HEK293 (cell line): ENCODE data around the gene MTMR3.

Experiments
- CTCF ChIA-PET: fragments of 350-600 bp; formaldehyde crosslinking; extraction: SDS; loops from one replicate; lab custom pipeline; 2021; ENCODE audit warnings: antibody characterized with exemption; lab: Yijun Ruan, JAX
- POLR2A ChIA-PET: fragments of 300-600 bp; formaldehyde crosslinking; extraction: SDS; loops from one replicate; lab custom pipeline; 2020; ENCODE audit warnings: antibody characterized with exemption, inconsistent platforms; lab: Yijun Ruan, JAX
- H3K27ac ChIP-seq: fragments of 200-500 bp; sonication (Bioruptor generic); 2 replicates; pipeline ENCODE4 v1.5.1; 2014; ENCODE audit warnings: low read depth, low read length, control low read depth, inconsistent platforms; ENCODE audit errors: extremely low read depth
- H3K36me3 ChIP-seq, 2 experiments: fragments of 200-500 bp in 1 of 2; sonication (Bioruptor generic) in 1 of 2; 1 replicate in 1 of 2; 2 replicates in 1 of 2; pipeline ENCODE4 v1.5.1; 2014 to 2017; ENCODE audit warnings: inconsistent platforms in 2 of 2, low read length in 2 of 2; ENCODE audit not compliant: control insufficient read depth in 2 of 2, insufficient read depth in 1 of 2
- H3K4me1 ChIP-seq: fragments of 200-500 bp; sonication (Bioruptor generic); 2 replicates; pipeline ENCODE4 v1.5.1; 2014; ENCODE audit warnings: mild to moderate bottlenecking, low read length, inconsistent platforms; ENCODE audit not compliant: control insufficient read depth, insufficient read depth
- H3K4me3 ChIP-seq: 2 replicates; pipeline ENCODE4 v1.5.1; 2011; ENCODE audit warnings: low read depth, mild to moderate bottlenecking, control low read depth, low read length, moderate library complexity
- H3K9me3 ChIP-seq: fragments of 200-500 bp; sonication (Bioruptor generic); 2 replicates; pipeline ENCODE4 v1.5.1; 2014; ENCODE audit warnings: low read depth, low read length, inconsistent platforms; ENCODE audit not compliant: control insufficient read depth, insufficient read depth
- BCL11B ChIP-seq: fragments of 450-650 bp; formaldehyde crosslinking; IDR thresholded peaks from 2 replicates; pipeline ENCODE4 v1.5.1; 2016; ENCODE audit warnings: low read depth, missing biosample characterization, missing genetic modification characterization
- KLF8 ChIP-seq: fragments of 450-650 bp; formaldehyde crosslinking; IDR thresholded peaks from 2 replicates; pipeline ENCODE4 v1.5.1; 2016; ENCODE audit warnings: missing biosample characterization, missing genetic modification characterization
- OVOL3 ChIP-seq: fragments of 450-650 bp; formaldehyde crosslinking; IDR thresholded peaks from 2 replicates; pipeline ENCODE4 v1.5.1; 2016; ENCODE audit warnings: missing biosample characterization, missing genetic modification characterization
- RBAK ChIP-seq: fragments of 450-650 bp; formaldehyde crosslinking; IDR thresholded peaks from 2 replicates; pipeline ENCODE4 v1.5.1; 2016; ENCODE audit warnings: missing biosample characterization, missing genetic modification characterization
- SP3 ChIP-seq: fragments of 450-650 bp; formaldehyde crosslinking; IDR thresholded peaks from 2 replicates; pipeline ENCODE4 v1.5.1; 2016; ENCODE audit warnings: missing biosample characterization, missing genetic modification characterization
- YY2 ChIP-seq: fragments of 450-650 bp; formaldehyde crosslinking; IDR thresholded peaks from 2 replicates; pipeline ENCODE4 v1.5.1; 2016; ENCODE audit warnings: missing biosample characterization, missing genetic modification characterization
- ZFHX2 ChIP-seq: fragments of 450-650 bp; formaldehyde crosslinking; conservative IDR thresholded peaks from 2 replicates; pipeline ENCODE4 v1.5.1; 2016; ENCODE audit warnings: missing biosample characterization, missing genetic modification characterization
- ZNF133 ChIP-seq: fragments of 450-650 bp; formaldehyde crosslinking; IDR thresholded peaks from 2 replicates; pipeline ENCODE4 v1.5.1; 2016; ENCODE audit warnings: missing biosample characterization, missing genetic modification characterization
- ZNF202 ChIP-seq: fragments of 450-650 bp; formaldehyde crosslinking; IDR thresholded peaks from 2 replicates; pipeline ENCODE4 v1.5.1; 2016; ENCODE audit warnings: missing biosample characterization, missing genetic modification characterization, borderline replicate concordance
- ZNF274 ChIP-seq, 2 experiments: fragments of 200-500 bp in 1 of 2; fragments of 450-650 bp in 1 of 2; sonication (Bioruptor generic) in 1 of 2; formaldehyde crosslinking in 1 of 2; IDR thresholded peaks; 2 replicates each; pipeline versions ENCODE4 v1.5.1 to v1.6.1; 2014 to 2016; ENCODE audit warnings: borderline replicate concordance in 1 of 2, inconsistent platforms in 1 of 2, low read length in 1 of 2, missing biosample characterization in 1 of 2, missing genetic modification characterization in 1 of 2
- ZNF473 ChIP-seq: fragments of 450-650 bp; formaldehyde crosslinking; IDR thresholded peaks from 2 replicates; pipeline ENCODE4 v1.5.1; 2017; ENCODE audit warnings: missing biosample characterization, missing genetic modification characterization
- ZNF48 ChIP-seq: fragments of 450-650 bp; formaldehyde crosslinking; IDR thresholded peaks from 2 replicates; pipeline ENCODE4 v1.5.1; 2016; ENCODE audit warnings: missing biosample characterization, missing genetic modification characterization
- ZNF501 ChIP-seq: fragments of 450-650 bp; formaldehyde crosslinking; IDR thresholded peaks from 2 replicates; pipeline ENCODE4 v1.5.1; 2016; ENCODE audit warnings: missing biosample characterization, missing genetic modification characterization
- ZNF529 ChIP-seq: fragments of 450-650 bp; formaldehyde crosslinking; IDR thresholded peaks from 2 replicates; pipeline ENCODE4 v1.5.1; 2017; ENCODE audit warnings: missing genetic modification characterization, missing biosample characterization; ENCODE audit not compliant: insufficient replicate concordance
- ZNF544 ChIP-seq: fragments of 450-650 bp; formaldehyde crosslinking; IDR thresholded peaks from 2 replicates; pipeline ENCODE4 v1.5.0; 2017; ENCODE audit warnings: missing biosample characterization, missing genetic modification characterization
- ZNF610 ChIP-seq: fragments of 450-650 bp; formaldehyde crosslinking; IDR thresholded peaks from 2 replicates; pipeline ENCODE4 v1.5.1; 2016; ENCODE audit warnings: missing biosample characterization, missing genetic modification characterization, borderline replicate concordance
- ZNF629 ChIP-seq: fragments of 450-650 bp; formaldehyde crosslinking; IDR thresholded peaks from 2 replicates; pipeline ENCODE4 v1.5.1; 2017; ENCODE audit warnings: missing biosample characterization, missing genetic modification characterization
- ZNF660 ChIP-seq: fragments of 450-650 bp; IDR thresholded peaks from 2 replicates; pipeline ENCODE4 v1.5.1; 2018; ENCODE audit warnings: missing biosample characterization, mild to moderate bottlenecking, missing genetic modification characterization
- ZNF768 ChIP-seq: fragments of 450-650 bp; formaldehyde crosslinking; IDR thresholded peaks from 2 replicates; pipeline ENCODE4 v1.5.1; 2018; ENCODE audit warnings: missing biosample characterization, mild to moderate bottlenecking, missing genetic modification characterization
- ZNF791 ChIP-seq: fragments of 450-650 bp; formaldehyde crosslinking; IDR thresholded peaks from 2 replicates; pipeline ENCODE4 v1.5.1; 2016; ENCODE audit warnings: missing biosample characterization, missing genetic modification characterization
- TF ChIP-seq, protein P1 (sequence below): fragments of 450-650 bp; formaldehyde crosslinking; IDR thresholded peaks from 2 replicates; pipeline ENCODE4 v1.5.1; 2016; ENCODE audit warnings: missing biosample characterization, missing genetic modification characterization
- TF ChIP-seq, protein P2 (sequence below): fragments of 450-650 bp; formaldehyde crosslinking; IDR thresholded peaks from 2 replicates; pipeline ENCODE4 v1.5.1; 2016; ENCODE audit warnings: missing biosample characterization, missing genetic modification characterization
- TF ChIP-seq, protein P3 (sequence below): fragments of 450-650 bp; formaldehyde crosslinking; IDR thresholded peaks from 2 replicates; pipeline ENCODE4 v1.5.1; 2017; ENCODE audit warnings: missing biosample characterization, missing genetic modification characterization
- TF ChIP-seq, protein P4 (sequence below): fragments of 450-650 bp; formaldehyde crosslinking; IDR thresholded peaks from 2 replicates; pipeline ENCODE4 v1.5.1; 2016; ENCODE audit warnings: missing biosample characterization, missing genetic modification characterization, low read depth
- TF ChIP-seq, protein P5 (sequence below): fragments of 450-650 bp; formaldehyde crosslinking; IDR thresholded peaks from 2 replicates; pipeline ENCODE4 v1.5.1; 2017; ENCODE audit warnings: missing biosample characterization, missing genetic modification characterization

MTMR3 gene

DNA sequence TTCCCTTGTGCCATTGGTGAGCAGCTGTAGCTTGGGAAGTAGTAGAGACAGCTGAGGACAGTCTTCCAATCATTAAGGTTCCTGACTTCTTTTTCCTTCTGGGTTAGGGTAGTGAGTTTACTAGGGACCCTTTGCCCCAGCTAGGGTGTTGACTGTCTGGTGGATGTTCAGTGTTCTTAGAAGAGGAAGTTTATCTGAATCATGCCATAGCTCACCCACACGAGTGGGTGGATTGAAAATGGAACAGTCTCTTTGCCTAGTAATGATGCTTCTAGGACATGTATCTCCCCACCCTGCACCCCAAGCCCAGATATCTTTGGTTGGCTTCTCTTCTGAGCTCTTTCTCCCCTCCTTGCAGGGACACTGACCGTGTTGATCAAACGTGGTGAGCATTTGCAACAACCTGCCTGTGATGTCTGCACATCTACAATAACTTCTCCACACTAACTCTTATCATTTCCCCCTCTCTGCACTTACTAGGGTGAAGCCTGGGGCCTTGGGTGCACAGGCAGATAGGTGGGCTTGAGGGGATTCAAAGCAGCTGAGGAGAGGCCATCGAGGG, 140.2 kb downstream of the MTMR3 start (continued):
- TF ChIP-seq ZNF48 (tag by site-specific recombination) (no peak), ZNF202 (no peak), SP3 (no peak), ZFHX2 (no peak), ZNF274 (IDR thresholded peaks at IDR 0.05; ENCODE audit: low read length) (no peak), ZNF274 (tag by site-specific recombination; IDR thresholded peaks at IDR 0.05; ENCODE audit: borderline replicate concordance) (no peak), YY2 (no peak)
- TF ChIP-seq, protein P1, sequence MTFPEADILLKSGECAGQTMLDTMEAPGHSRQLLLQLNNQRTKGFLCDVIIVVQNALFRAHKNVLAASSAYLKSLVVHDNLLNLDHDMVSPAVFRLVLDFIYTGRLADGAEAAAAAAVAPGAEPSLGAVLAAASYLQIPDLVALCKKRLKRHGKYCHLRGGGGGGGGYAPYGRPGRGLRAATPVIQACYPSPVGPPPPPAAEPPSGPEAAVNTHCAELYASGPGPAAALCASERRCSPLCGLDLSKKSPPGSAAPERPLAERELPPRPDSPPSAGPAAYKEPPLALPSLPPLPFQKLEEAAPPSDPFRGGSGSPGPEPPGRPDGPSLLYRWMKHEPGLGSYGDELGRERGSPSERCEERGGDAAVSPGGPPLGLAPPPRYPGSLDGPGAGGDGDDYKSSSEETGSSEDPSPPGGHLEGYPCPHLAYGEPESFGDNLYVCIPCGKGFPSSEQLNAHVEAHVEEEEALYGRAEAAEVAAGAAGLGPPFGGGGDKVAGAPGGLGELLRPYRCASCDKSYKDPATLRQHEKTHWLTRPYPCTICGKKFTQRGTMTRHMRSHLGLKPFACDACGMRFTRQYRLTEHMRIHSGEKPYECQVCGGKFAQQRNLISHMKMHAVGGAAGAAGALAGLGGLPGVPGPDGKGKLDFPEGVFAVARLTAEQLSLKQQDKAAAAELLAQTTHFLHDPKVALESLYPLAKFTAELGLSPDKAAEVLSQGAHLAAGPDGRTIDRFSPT (tag by site-specific recombination): no peak
- TF ChIP-seq, protein P2, sequence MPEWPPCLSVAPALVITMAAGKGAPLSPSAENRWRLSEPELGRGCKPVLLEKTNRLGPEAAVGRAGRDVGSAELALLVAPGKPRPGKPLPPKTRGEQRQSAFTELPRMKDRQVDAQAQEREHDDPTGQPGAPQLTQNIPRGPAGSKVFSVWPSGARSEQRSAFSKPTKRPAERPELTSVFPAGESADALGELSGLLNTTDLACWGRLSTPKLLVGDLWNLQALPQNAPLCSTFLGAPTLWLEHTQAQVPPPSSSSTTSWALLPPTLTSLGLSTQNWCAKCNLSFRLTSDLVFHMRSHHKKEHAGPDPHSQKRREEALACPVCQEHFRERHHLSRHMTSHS (tag by site-specific recombination): no peak

DNA sequence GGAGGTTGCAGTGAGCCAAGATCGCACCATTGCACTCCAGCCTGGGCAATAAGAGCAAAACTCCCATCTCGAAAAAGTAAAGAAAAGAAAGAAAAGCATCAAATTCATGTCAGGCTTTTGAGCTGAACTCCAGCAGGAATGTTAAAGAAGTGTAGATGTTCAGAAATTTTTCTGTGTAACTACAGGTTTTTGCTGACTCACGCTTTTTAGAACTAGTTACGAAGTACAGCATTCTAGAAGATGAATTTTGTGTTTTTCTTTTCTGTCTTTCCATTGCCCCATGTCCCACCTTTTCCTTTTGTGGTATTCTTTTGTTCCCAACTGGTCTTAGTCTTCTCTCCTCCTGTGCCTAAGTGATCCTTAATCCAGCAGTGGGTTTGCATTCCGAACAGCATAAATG, 141.3 kb downstream of the MTMR3 start:
- POLR2A ChIA-PET: no interaction called here
- Histone ChIP-seq H3K4me1 (no peaks in the 10 kb centered on the region), H3K4me3 (no peak overlapping the region)
- TF ChIP-seq OVOL3 (tag by site-specific recombination) (no peak), ZNF791 (tag by site-specific recombination) (no peak), ZNF629 (no peak), ZNF501 (tag by site-specific recombination) (no peak), ZNF660 (tag by site-specific recombination) (no peak), ZNF529 (tag by site-specific recombination) (no peak), BCL11B (no peak), ZNF768 (tag by site-specific recombination) (no peak), ZNF610 (tag by site-specific recombination) (no peak), KLF8 (tag by site-specific recombination) (no peak), RBAK (tag by site-specific recombination) (no peak), ZNF473 (tag by site-specific recombination) (no peak), ZNF133 (tag by site-specific recombination) (no peak), ZNF544 (tag by site-specific recombination) (no peak)
- TF ChIP-seq, protein P3, sequence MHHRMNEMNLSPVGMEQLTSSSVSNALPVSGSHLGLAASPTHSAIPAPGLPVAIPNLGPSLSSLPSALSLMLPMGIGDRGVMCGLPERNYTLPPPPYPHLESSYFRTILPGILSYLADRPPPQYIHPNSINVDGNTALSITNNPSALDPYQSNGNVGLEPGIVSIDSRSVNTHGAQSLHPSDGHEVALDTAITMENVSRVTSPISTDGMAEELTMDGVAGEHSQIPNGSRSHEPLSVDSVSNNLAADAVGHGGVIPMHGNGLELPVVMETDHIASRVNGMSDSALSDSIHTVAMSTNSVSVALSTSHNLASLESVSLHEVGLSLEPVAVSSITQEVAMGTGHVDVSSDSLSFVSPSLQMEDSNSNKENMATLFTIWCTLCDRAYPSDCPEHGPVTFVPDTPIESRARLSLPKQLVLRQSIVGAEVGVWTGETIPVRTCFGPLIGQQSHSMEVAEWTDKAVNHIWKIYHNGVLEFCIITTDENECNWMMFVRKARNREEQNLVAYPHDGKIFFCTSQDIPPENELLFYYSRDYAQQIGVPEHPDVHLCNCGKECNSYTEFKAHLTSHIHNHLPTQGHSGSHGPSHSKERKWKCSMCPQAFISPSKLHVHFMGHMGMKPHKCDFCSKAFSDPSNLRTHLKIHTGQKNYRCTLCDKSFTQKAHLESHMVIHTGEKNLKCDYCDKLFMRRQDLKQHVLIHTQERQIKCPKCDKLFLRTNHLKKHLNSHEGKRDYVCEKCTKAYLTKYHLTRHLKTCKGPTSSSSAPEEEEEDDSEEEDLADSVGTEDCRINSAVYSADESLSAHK (tag by site-specific recombination): no peak
- TF ChIP-seq, protein P4, sequence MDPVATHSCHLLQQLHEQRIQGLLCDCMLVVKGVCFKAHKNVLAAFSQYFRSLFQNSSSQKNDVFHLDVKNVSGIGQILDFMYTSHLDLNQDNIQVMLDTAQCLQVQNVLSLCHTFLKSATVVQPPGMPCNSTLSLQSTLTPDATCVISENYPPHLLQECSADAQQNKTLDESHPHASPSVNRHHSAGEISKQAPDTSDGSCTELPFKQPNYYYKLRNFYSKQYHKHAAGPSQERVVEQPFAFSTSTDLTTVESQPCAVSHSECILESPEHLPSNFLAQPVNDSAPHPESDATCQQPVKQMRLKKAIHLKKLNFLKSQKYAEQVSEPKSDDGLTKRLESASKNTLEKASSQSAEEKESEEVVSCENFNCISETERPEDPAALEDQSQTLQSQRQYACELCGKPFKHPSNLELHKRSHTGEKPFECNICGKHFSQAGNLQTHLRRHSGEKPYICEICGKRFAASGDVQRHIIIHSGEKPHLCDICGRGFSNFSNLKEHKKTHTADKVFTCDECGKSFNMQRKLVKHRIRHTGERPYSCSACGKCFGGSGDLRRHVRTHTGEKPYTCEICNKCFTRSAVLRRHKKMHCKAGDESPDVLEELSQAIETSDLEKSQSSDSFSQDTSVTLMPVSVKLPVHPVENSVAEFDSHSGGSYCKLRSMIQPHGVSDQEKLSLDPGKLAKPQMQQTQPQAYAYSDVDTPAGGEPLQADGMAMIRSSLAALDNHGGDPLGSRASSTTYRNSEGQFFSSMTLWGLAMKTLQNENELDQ (tag by site-specific recombination): no peak
- TF ChIP-seq, protein P5, sequence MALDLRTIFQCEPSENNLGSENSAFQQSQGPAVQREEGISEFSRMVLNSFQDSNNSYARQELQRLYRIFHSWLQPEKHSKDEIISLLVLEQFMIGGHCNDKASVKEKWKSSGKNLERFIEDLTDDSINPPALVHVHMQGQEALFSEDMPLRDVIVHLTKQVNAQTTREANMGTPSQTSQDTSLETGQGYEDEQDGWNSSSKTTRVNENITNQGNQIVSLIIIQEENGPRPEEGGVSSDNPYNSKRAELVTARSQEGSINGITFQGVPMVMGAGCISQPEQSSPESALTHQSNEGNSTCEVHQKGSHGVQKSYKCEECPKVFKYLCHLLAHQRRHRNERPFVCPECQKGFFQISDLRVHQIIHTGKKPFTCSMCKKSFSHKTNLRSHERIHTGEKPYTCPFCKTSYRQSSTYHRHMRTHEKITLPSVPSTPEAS: no peak
- TF ChIP-seq, all 188 proteins: peak for 0
- CTCF ChIA-PET: interaction anchor here (0.6 to 3.3 kb wide), 5 partner anchors 8 to 687 kb away, joined by 3 to 14 read pairs (median 3); no protein-coding TSS in a partner anchor
- H3K27ac ChIP-seq: no peak overlapping the region
- H3K9me3 ChIP-seq: no peaks in the 10 kb centered on the region
- peaks cover 6 to 99% of the 10 kb centered on the region in 2 experiments; a peak in 2 of 3 replicates for H3K36me3 ChIP-seq
